Inferior parietal cortex (tissue), 1 donor: ENCODE data around the gene HOXA11.

Experiments used
- DNase-seq: peaks from one replicate; pipeline ENCODE4 v3.0.0-alpha.2; 2016; ENCODE audit errors: extremely low spot score

The HOXA11 gene

DNA sequence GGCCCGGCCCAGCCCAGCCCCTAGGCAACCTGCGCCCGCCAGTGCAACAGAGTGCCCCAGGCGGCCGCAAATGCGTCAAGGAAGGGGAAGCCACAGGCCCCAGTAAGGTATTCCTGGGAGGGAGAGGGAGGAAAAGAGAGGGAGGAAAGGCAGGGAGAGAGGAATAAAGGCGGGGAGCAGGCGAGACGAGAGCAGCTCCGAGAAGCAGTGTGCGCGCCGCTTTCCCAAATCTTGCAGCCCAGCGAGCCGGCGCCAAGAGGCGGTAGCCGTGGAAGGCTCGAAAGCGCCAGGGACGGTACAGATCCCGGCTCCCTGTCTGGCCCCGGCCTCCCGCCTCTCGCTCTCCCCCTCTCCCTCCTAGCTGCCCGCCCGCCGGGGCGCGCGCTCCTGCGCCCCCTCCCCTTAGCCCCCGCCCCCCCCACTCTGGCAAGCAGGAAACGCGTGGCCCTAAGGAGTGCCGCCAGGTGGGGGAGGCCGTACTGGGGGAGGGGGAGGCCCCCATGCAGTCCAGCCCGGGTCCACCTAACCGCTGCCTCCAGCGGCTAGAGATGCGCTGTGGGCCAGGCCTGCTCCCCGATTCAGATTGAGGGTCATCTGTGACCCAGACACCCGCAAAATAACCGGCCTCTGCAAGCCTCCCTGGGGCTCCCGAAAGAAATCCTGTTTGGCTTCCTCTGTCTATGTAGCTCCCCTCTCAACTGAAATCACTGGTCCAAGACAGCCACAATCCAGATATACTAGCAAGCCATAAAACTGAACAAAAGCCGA lies 15.2 kb downstream of the HOXA11 start:
- DNase-seq: no peak

DNA sequence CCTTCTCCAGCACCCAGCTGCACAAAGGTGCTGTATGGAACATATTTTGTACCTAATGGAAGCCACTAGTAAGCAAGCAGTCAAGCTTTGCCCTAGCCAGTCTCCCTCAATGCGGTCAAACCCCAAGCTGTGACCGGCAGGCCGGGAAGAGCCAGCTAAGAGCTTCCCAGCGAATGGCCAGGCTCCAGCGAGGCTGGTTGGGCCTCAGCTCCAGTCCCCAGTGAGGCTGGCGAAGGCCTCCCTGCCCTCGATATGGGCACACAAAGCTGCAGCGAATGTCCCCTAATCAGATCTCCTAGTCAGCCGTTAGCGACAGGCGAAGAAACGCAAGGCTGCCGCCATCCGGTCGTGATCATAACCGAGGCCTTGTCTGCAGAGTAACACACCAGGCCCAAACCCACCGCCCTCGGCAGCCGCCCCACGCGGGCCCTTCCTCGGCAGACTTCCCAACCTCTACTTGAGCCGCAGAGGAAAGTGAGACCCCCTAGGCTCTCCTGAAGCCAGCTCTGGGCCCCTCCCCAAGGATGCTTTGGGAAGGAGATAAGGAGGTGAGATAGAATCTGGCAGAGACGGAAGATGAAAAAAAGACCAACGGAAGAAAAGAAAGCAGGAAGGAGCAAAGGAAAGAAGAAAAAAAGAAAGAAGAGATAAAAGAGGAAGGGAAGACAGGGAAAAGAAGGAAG lies 16.6 kb downstream of the HOXA11 start:
- DNase-seq: no peak

DNA sequence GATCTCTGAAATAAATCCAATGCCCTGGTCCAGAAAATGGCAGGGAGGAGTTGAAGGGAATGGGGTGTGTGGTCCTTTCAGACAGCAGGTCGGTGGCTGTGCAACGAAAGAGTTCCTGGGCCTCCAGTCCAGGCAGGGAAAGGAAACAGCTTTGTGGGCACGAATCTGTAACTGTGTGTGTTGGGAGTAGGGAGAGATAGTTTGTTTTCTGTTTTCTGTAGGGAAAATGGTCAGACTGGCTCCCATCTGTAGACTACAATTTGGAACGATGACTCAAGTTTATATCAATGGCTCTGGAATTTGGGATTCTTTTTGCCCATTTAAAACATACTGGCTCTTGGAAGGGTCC lies 17.1 kb downstream of the HOXA11 start:
- DNase-seq: no peak

DNA sequence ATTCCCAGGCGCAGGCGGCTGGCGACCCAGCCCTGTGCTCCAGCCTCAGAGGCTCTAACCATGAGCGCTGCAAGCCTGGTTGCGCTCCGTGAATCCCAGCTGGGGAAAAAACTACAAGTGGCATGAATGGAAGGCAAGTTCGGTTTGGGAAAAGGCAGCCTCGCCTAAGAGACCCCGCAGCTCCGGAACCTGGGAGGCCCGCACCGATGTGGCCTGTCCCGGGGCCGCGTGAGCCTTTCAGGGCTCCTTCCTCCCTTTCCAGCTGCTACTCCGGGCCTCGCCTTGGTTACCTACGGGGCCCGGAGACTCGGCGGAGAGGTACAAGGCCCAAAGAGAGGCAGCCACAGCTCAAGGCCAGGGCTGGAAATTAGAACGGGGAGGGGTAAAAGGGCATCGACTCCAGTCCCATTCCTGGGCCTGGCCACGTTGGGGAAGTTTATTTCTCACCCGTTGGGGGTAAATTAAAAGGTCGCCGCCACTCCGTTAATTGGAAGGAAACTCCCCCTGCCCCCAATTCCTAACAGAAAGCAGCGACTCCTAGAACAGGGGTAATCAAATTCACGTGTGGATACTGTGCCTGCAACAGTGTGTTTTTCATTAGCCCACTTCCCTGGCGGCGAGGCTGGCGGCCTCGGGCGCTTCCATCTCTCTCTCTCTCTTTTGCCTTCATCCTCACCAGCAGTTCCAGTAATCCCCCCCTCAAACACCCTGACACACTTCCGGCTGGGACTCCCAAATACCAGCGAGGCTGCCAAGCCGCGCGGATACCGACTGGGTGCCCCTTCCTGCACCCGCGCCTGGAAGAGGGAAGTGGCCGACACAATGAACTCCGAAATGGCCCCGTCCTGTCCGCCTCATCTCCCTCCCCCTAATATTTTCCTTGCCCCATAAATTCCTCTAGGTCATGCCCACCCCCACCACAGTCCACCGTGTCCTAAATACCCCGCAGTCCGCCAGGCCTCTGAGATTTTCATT lies 18.2 kb downstream of the HOXA11 start:
- DNase-seq: no peak

DNA sequence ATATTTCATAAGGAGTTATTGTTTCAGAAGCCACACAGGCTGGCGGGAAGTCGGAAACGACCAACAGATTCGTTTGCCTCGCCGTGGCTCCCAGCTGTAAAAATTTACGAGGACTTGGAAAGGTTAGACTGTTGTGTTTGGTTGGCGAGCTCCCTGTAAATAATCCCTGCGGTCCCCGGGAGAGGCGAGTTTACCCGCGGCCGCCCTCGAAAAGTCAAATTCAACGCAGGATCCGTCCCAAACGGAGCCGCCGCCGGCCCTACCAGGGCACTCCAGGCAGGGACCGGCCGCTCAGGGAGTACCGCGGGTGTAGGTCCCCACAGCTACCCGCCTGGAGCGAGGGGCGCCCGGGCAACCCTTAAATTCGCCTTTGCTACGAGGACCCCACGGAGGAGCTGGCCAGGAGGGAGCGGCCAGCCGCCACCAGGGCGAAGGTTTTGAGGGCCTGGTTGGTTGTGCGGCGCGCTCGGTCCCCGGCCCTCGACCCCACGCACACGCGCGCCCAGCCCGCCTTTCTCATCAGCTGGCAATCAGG lies 19.0 kb downstream of the HOXA11 start:
- DNase-seq: no peak

DNA sequence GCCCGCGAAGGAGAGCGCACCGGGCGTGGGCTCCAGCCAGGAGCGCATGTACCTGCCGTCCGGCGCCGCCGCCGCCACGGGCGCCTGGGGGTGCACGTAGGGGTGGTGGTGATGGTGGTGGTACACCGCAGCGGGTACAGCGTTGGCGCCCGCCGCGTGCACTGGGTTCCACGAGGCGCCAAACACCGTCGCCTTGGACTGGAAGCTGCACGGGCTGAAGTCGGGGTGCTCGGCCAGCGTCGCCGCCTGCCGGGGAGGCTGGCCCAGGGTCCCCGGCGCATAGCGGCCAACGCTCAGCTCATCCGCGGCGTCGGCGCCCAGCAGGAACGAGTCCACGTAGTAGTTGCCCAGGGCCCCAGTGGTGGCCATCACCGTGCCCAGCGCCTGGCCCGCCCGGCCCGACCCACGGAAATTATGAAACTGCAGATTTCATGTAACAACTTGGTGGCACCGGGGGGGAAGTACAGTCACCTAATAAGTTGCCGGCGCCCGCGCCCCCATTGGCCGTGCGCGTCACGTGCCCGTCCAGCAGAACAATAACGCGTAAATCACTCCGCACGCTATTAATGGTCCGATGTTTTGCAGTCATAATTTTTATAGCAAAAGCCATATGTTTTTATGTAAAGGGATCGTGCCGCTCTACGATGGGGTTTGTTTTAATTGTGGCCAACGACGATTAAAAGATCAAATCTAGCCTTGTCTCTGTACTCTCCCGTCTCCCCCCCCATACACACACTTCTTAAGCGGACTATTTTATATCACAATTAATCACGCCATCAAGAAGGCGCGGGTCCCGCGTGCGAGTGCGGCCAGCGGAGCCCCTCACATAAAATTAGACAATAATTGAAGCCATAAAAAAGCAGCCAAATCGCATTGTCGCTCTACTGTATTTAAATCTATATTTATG lies 19.7 kb downstream of the HOXA11 start, which contains the start of gene HOXA9:
Gene HOXA9, minus strand, starts transcription at position 449 of the 907 bp plus-strand sequence. Its CDS starts 80 bp downstream, at position 369.
- no peak for DNase-seq

DNA sequence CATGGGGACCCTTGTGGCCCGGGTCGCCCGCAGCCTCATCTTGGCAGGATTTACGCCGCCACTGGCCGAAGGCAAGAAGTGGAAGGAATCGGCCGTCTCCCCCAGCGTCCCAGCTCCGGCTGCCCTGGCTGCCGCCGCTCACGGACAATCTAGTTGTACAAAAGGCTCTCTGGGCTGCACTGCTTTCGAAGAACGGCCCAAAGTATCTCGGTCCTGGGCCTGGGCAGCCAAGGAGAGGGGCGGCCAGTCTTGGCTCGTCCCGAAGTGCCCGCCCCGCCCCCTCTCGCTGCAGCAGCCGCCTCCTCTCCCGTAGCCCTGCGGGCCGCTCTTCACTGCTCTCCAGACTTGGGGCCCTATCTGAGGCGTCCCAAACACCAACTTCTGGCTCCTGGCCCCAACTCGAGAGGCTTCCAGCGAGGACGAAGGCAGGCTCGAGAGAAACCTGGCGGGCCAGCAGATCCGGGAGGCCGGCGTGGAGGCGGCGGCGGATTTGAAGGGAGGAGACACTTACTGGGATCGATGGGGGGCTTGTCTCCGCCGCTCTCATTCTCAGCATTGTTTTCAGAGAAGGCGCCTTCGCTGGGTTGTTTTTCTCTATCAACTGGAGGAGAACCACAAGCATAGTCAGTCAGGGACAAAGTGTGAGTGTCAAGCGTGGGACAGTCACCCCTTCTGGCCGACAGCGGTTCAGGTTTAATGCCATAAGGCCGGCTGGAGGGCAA lies 20.5 kb downstream of the HOXA11 start:
- no peak for DNase-seq

DNA sequence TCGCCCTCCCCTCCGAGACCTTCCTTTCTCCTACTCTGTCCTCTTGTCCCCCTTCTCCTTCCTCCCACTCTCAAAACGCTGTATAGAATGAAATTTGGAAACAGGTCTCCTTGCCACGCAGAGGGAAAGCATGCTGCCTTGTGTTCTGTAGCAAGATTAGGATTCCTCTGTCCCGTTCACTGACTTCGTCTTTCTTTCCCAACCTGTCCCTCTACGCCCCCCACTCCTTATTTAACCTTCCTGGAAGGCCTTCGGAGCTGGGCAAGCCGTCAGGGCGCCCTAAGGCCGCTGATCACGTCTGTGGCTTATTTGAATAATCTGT lies 21.0 kb downstream of the HOXA11 start:
- DNase-seq: no peak

DNA sequence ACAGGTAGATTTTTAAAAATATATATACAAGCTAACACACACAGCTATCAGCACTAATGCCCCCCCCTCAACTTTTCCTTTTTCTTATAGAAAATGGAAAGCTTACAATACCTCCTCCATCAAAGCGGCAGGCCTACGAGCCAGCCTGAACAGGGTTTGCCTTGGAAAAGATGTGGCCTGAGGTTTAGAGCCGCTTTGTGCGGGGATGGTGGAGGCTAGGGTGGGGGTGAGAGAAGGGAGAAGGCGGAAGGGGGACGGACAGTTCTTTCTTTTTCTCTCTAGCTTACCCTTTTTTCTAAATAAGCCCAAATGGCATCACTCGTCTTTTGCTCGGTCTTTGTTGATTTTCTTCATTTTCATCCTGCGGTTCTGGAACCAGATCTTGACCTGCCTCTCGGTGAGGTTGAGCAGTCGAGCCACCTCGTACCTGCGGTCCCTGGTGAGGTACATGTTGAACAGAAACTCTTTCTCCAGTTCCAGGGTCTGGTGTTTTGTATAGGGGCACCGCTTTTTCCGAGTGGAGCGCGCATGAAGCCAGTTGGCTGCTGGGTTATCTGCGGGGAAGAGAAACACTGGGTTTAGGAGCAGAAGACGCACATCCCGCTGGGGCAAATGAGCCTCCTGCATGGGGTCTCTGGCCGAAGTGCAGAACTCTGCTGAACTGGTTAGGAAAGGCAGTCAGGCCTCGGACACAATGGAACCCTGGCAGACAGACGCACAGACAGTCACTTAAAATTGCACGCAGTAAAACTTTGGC lies 21.6 kb downstream of the HOXA11 start:
- DNase-seq: no peak

DNA sequence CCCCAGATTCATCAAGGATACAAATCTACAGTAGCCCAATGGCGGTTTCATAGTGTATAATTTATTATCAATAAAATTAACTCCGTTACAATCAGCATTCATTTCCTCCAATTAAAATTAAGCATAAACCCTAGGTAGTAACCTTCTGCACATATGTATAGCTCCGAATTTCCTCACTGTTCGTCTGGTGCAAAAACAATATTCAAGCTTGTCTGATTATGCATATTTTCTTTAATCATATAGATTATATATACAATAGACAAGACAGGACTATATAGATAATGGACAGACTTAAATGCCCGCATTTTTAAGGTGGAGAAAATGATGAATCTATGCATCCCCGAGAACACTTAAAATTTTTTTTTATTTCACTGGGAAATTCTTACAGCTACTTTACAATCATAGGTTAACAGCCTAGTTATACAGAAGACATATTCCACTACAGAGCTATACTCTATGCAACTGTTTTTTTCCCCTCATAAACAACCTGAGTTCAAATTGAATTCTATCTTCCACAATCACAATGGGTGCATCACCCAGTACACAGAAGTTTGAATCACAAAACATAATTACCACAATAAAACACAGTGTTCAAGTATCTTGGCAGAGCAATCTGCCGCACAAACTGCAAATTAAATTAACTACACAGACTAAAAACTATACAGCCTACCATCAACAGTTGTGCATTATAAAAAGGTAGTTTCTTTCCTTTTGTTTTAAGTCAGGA lies 22.3 kb downstream of the HOXA11 start:
- no peak for DNase-seq

DNA sequence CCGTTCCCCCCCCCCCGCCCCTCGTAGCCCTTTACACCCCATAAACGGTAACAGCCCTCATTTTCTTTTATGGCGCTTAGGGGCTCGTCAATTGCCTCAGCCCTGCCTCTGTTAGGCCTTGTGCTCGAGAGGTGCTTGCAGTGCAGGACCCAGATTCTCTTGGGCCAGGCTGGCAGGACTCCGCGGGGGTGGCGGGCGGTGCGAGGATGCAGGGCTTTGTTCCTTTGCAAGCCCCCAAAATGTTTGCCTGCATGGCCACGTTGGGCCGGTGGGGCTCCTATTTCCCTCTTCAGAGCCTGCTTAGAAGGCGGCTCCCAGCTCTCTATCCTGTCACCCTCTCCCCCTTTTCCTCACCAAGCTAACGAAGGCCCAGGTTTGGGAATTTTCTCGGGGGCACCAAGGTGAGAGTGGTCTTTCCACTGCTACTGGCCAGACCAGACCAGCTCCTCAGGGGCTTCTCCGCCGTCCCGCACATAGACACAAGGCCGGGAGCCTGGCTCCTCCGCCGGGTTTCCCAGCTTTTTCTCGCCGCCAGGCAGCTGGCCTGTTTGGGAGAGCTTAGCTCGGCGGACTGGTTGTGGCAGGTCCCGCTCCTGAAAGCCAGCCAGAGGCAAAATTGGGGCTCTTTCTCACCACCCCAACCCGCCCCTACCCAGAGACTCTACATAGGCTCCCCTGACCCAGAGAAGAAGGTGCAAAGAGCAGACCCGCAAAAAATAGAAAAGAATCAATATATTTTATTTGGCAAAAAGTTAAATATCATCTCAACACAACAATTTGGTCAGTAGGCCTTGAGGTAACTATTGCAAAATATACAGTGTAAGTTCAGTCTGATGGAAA lies 23.1 kb downstream of the HOXA11 start:
- DNase-seq: no peak

DNA sequence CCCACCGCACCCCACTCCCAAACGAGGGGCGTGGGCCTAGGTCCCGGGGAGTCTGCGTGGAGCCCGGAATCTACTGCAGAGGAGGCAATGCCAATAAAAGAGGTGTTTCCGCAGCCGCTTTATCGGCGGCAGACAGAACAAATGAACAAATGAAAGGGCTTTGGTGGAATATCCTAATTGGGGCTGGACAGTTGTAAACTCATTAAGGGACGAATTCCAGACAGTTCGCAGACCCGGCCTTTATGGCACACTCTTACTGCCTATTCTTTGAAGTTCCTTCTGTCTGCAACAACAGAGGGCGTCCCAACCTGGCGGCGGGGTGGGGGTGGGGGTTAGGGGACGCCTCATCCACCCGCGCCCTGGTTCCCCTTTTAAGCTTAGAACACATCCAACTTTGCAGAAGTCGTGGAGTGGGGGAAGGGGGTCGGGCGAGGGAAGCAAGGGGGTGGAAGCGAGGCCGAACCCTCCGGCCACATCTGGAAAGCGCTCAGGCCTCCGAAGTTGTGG lies 23.8 kb downstream of the HOXA11 start:
- no peak for DNase-seq

DNA sequence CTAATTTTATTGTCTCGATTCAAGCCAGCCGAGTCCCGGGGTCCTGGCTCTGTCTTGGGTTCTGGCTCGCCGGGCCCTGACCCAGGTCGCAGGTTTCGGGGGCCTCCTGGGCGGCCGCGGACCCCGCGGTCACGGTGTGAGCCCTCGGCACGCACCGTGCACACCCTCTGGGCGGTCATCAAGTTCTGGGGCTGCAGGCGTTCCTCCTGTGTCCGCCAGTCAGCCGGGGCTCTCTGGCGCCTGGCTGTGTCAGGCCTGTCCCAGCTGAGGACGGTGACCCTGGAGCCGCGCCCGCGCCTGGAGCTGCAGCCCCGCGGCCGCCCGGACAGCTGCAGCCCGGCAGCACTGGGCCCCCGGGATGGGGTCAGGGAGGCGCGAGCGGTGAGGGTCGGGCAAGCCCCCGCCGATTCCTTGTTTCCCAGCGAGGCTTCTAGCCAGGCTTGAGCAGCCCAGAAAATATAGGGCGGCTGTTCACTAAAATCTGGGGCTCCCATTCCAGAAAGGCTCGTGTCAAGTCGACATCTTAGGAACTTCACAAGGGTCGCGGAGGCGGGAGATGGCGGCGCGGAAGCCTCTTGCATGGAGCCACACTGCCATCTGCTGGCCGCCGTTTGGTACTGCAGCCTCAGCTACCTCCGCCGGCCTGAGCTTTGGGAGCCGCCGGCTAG lies 24.4 kb downstream of the HOXA11 start:
- peak; percentile 80 for DNase-seq

DNA sequence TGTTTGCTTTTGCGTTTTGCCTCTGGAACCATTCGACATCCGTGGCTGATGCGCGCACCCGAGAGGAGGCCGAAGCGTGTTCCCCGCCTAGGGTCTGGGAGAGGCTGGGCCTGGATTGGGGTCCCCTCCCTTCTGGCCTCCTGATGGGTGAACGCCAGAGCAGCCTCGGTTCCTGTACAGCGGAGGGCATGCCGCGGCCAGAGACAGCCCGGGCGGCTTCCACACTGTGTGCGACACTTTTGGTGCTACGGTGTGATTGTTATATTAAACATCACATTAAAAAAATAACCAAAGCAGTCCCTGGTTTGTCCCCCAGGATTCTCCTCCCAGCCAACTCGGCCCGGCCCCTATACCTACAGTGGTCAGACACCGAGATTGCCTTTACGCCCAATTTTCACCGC lies 24.9 kb downstream of the HOXA11 start:
- DNase-seq: no peak

DNA sequence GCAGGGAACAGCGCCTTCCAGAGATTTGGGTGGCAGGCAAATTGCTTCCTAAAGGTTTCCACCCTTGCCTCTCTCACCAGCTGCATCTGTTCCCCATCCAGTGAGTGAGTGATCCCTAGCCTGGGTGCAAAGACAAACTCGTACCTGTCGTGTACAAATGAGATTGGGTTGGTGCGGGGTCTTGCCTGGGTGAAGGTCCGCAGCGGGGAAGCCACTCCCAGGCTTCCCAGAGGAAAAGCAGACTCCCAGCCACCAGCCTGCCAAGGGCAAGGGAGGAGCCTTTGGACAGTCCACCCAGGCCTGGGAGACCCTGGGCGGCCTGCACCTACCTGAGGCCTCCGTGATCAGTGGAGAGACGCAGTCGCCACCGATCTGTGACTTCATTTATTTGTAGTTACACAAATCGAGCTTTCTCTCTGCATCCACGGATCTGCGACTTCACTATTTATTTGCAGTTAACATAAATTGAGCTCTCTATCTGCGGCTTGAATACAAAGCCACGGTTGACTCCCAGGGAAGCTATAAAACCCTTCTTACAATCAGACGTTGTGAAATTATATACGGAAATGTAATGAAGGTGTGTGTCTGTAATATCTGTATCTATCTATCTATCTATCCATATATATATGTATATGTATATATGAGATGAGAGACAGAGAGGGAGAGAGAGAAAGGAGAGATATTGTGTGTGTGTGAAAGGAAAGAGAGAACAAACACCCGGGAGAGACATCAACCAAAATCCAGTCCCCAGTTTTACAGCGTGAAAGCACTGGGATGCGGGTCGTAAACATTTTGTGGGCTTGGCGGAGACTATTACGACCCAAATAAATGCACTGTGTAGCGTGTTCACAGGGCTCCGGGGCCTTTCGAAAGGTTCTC lies 25.5 kb downstream of the HOXA11 start:
- no peak for DNase-seq
